H1 (cell line): Measurements from ENCODE around the gene EDN1. TPM values are rescaled to one million over a fixed set of nuclear protein-coding genes. Genes with fewer than 3 reads are reported as not detected.

Source experiments
- CTCF ChIA-PET: fragments of 300-600 bp; sonication (Branson Sonifier 250); formaldehyde crosslinking; loops from one replicate; lab custom pipeline; 2021; ENCODE audit not compliant: partially characterized antibody; lab: Charles Lee
- POLR2A ChIA-PET: fragments of 300-600 bp; sonication (Branson Sonifier 250); formaldehyde crosslinking; loops from one replicate; lab custom pipeline; 2021; ENCODE audit warnings: inconsistent platforms; ENCODE audit not compliant: partially characterized antibody; lab: Charles Lee
- DNase-seq, 2 experiments: peaks; one replicate each; pipeline versions ENCODE4 v3.0.0 to v3.0.0-alpha.2; 2010 to 2022; ENCODE audit warnings: low spot score in 2 of 2, low read depth in 1 of 2, mixed read lengths in 1 of 2
- FAIRE-seq: peaks from 2 replicates; lab custom pipeline; 2011; peaks lifted over from hg19 to GRCh38; lab: Jason Lieb, UNC
- H2AFZ ChIP-seq: 2 replicates; pipeline ENCODE4 v1.8.1; 2012; ENCODE audit warnings: low read length, inconsistent platforms
- H2AK5ac ChIP-seq: 2 replicates; pipeline ENCODE4 v1.6.1; 2013; ENCODE audit warnings: low read depth, low read length
- H2BK120ac ChIP-seq: replicated peaks from 2 replicates; pipeline ENCODE3; 2013; ENCODE audit warnings: low read depth, low read length, inconsistent platforms
- H2BK12ac ChIP-seq: 2 replicates; pipeline ENCODE4 v1.6.1; 2013; ENCODE audit warnings: low read depth, low read length
- H2BK15ac ChIP-seq: 2 replicates; pipeline ENCODE4 v1.6.1; 2013; ENCODE audit warnings: low read length
- H2BK20ac ChIP-seq: 2 replicates; pipeline ENCODE4 v1.6.1; 2013; ENCODE audit warnings: low read length
- H2BK5ac ChIP-seq: 2 replicates; pipeline ENCODE4 v1.6.1; 2013; ENCODE audit warnings: low read depth, low read length
- H3K14ac ChIP-seq: 2 replicates; pipeline ENCODE4 v1.6.1; 2013; ENCODE audit warnings: inconsistent platforms; ENCODE audit not compliant: insufficient read length
- H3K18ac ChIP-seq: 2 replicates; pipeline ENCODE4 v1.6.1; 2013; ENCODE audit warnings: low read length; ENCODE audit errors: extremely low read depth
- H3K23ac ChIP-seq: 2 replicates; pipeline ENCODE4 v1.6.1; 2013; ENCODE audit warnings: inconsistent platforms; ENCODE audit not compliant: insufficient read length
- H3K23me2 ChIP-seq: 2 replicates; pipeline ENCODE4 v1.6.1; 2013; ENCODE audit warnings: low read depth, low read length
- H3K27ac ChIP-seq: 2 replicates; pipeline ENCODE4 v1.6.1; 2011; ENCODE audit warnings: low read depth, low read length, inconsistent platforms
- H3K27me3 ChIP-seq, 4 experiments: replicated peaks in 1 of 4; 1 replicate in 1 of 4; 2 replicates in 3 of 4; pipeline versions ENCODE4 v1.6.1 to v1.8.1; 2011 to 2013; ENCODE audit warnings: low read length in 3 of 4, mild to moderate bottlenecking in 3 of 4, inconsistent platforms in 2 of 4, mixed read lengths in 2 of 4, moderate library complexity in 1 of 4; ENCODE audit not compliant: control insufficient read depth in 3 of 4, insufficient read depth in 3 of 4; ENCODE audit errors: extremely low read depth in 1 of 4
- H3K36me3 ChIP-seq, 4 experiments: 2 replicates each; pipeline versions ENCODE4 v1.6.1 to v1.8.1; 2011 to 2013; ENCODE audit warnings: mild to moderate bottlenecking in 4 of 4, low read length in 3 of 4, moderate library complexity in 2 of 4, control low read depth in 1 of 4, inconsistent platforms in 1 of 4; ENCODE audit not compliant: insufficient read depth in 4 of 4, control insufficient read depth in 2 of 4
- H3K4ac ChIP-seq: replicated peaks from 2 replicates; pipeline ENCODE3; 2013; ENCODE audit warnings: low read length, low read depth, mixed read lengths, inconsistent platforms; ENCODE audit not compliant: insufficient read length
- H3K4me1 ChIP-seq, 4 experiments: replicated peaks in 1 of 4; 1 replicate in 1 of 4; 2 replicates in 3 of 4; pipeline versions ENCODE4 v1.6.1 to v1.8.1; 2011 to 2013; ENCODE audit warnings: low read length in 3 of 4, inconsistent platforms in 2 of 4, mixed read lengths in 1 of 4; ENCODE audit not compliant: insufficient read depth in 4 of 4, control insufficient read depth in 3 of 4
- H3K4me2 ChIP-seq, 2 experiments: 2 replicates each; pipeline versions ENCODE4 v1.6.1 to v1.8.1; 2011 to 2013; ENCODE audit warnings: low read depth in 2 of 2, low read length in 2 of 2, control low read depth in 1 of 2, inconsistent platforms in 1 of 2, mild to moderate bottlenecking in 1 of 2; ENCODE audit not compliant: insufficient read depth in 1 of 2
- H3K4me3 ChIP-seq, 4 experiments: fragments of 200-600, 300-600 bp in 1 of 4; sonication (generic), shearing (Covaris generic), sonication (Bioruptor Twin) in 1 of 4; 2 replicates each; pipeline versions ENCODE4 v1.5.1 to v1.8.1; 2011 to 2016; ENCODE audit warnings: low read length in 4 of 4, low read depth in 3 of 4, control low read depth in 2 of 4, inconsistent platforms in 2 of 4, mild to moderate bottlenecking in 2 of 4, mixed read lengths in 1 of 4, moderate library complexity in 1 of 4; ENCODE audit not compliant: insufficient read depth in 2 of 4; ENCODE audit errors: extremely low read depth in 1 of 4
- H3K56ac ChIP-seq: replicated peaks from 2 replicates; pipeline ENCODE3; 2013; ENCODE audit warnings: low read depth, mild to moderate bottlenecking, mixed read lengths, low read length, inconsistent platforms; ENCODE audit not compliant: insufficient read length
- H3K79me1 ChIP-seq: 2 replicates; pipeline ENCODE4 v1.6.1; 2013; ENCODE audit warnings: low read depth, low read length, control low read depth
- H3K79me2 ChIP-seq, 2 experiments: 2 replicates each; pipeline versions ENCODE4 v1.6.1 to v1.8.1; 2012 to 2013; ENCODE audit warnings: low read length in 2 of 2, mild to moderate bottlenecking in 2 of 2, inconsistent platforms in 1 of 2; ENCODE audit not compliant: insufficient read depth in 2 of 2, control insufficient read depth in 1 of 2
- H3K9ac ChIP-seq, 4 experiments: replicated peaks in 1 of 4; 1 replicate in 1 of 4; 2 replicates in 3 of 4; pipeline versions ENCODE4 v1.6.1 to v1.8.1; 2011 to 2013; ENCODE audit warnings: low read depth in 3 of 4, low read length in 3 of 4, control low read depth in 2 of 4, mild to moderate bottlenecking in 2 of 4, moderate library complexity in 2 of 4, inconsistent platforms in 1 of 4; ENCODE audit errors: extremely low read depth in 1 of 4
- H3K9me3 ChIP-seq, 2 experiments: 2 replicates each; pipeline versions ENCODE4 v1.6.1 to v1.8.1; 2012 to 2013; ENCODE audit warnings: mild to moderate bottlenecking in 2 of 2, moderate library complexity in 2 of 2, control low read depth in 1 of 2, inconsistent platforms in 1 of 2, low read depth in 1 of 2, low read length in 1 of 2, mixed read lengths in 1 of 2; ENCODE audit not compliant: insufficient read depth in 2 of 2
- H4K20me1 ChIP-seq, 2 experiments: replicated peaks in 1 of 2; 2 replicates each; pipeline versions ENCODE3 to v1.8.1; 2011 to 2013; ENCODE audit warnings: inconsistent platforms in 2 of 2, low read length in 2 of 2, mild to moderate bottlenecking in 1 of 2; ENCODE audit not compliant: insufficient read depth in 2 of 2, control insufficient read depth in 1 of 2
- H4K5ac ChIP-seq: 2 replicates; pipeline ENCODE4 v1.6.1; 2013; ENCODE audit warnings: low read length, low read depth, mixed read lengths, inconsistent platforms; ENCODE audit not compliant: insufficient read length
- H4K8ac ChIP-seq: 2 replicates; pipeline ENCODE4 v1.8.0; 2013; ENCODE audit warnings: mild to moderate bottlenecking, moderate library complexity, low read length, inconsistent platforms; ENCODE audit not compliant: insufficient read depth; ENCODE audit errors: extremely low read depth
- H4K91ac ChIP-seq: replicated peaks from 2 replicates; pipeline ENCODE3; 2013; ENCODE audit warnings: low read length, mixed read lengths, inconsistent platforms; ENCODE audit not compliant: insufficient read length
- CREB1 ChIP-seq: IDR thresholded peaks from 2 replicates; pipeline ENCODE4 v1.6.1; 2012; ENCODE audit warnings: inconsistent platforms
- RFX5 ChIP-seq: IDR thresholded peaks from 2 replicates; pipeline ENCODE4 v1.6.1; 2011; ENCODE audit warnings: low read depth, low read length, improper control_type of control experiment, borderline replicate concordance
- WGBS, 2 experiments: shearing (Covaris generic) in 1 of 2; methylation state at CpG; one replicate each; pipeline versions ENCODE4 v1.1.6 to v1.1.7; 2013 to 2015; ENCODE audit warnings: low lambda C conversion rate in 2 of 2, mixed read lengths in 2 of 2, inconsistent platforms in 1 of 2, low coverage in 1 of 2, missing lambda C conversion rate in 1 of 2; ENCODE audit not compliant: insufficient replicate concordance in 2 of 2, insufficient coverage in 1 of 2, insufficient read length in 1 of 2; ENCODE audit errors: extremely low coverage in 1 of 2, missing lambda C conversion rate in 1 of 2; 5-methylcytosine and 5-hydroxymethylcytosine counted together
- polyA plus RNA-seq, 7 experiments: library from polyadenylated mRNA; depleted of rRNA in 3 of 7; stranded (reverse) in 5 of 7; unstranded in 2 of 7; fragments of >200 nt in 5 of 7; fragments of 200-250 nt in 2 of 7; gene quantifications; 1 replicate in 5 of 7; 2 replicates in 1 of 7; 4 replicates in 1 of 7; pipeline versions ENCODE4 v1.2.1 to v1.2.3, GENCODE V29; 2011 to 2013; ENCODE audit warnings: missing spikeins in 2 of 7, mixed read lengths in 2 of 7
- total RNA-seq: library from RNA; stranded (reverse); fragmentation: NEBNext Ultra II Directional; extraction: Animal tissue kit (Norgen Biotek cat#: 25700); gene quantifications from 2 replicates; pipeline ENCODE4 v1.2.1, GENCODE V29; 2021

The EDN1 gene
- total and polyA plus RNA-seq, 2 of the 8 experiments (the other 6 are each of a cell fraction or from before 2014, with no cell fraction given), result 0.23 to 1.1 TPM

DNA sequence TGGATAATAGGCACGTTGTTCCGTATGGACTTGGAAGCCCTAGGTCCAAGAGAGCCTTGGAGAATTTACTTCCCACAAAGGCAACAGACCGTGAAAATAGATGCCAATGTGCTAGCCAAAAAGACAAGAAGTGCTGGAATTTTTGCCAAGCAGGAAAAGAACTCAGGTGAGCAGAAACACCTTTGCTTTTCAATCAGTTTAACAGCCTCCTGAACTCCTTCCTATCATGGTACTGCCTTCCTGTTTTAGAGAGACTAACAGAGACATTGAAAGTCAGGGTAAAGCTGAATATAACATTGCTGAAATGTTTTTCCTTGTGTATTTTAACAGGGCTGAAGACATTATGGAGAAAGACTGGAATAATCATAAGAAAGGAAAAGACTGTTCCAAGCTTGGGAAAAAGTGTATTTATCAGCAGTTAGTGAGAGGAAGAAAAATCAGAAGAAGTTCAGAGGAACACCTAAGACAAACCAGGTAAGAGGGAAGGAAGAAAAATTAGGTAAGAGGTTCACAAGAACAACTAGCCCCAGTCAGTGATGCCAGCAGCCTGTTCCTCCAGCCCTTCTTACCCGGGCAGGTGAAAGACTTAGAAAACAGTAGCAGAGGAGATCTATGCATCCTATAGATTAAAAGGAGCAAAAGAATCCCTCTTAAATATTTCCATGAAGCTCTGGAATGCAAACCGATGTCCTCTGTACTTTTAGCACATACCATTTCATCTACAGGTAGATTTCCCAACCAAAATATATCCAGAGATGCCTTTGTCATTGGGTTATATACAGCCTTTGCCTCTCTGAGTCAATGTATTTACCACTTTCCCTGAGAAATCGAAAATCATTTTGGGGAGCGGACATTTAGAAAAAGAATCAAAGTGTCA is 4.0 kb downstream of the EDN1 start:
- Histone ChIP-seq H3K4me1 (peaks cover 9 to 16% (median 13%) of the 10 kb centered on the region in 4 experiments; a peak in 6 of 7 replicates), H4K5ac (no peak overlapping the region), H3K9me3 (no peaks in the 10 kb centered on the region), H3K4ac (no peak overlapping the region), H2AK5ac (no peak overlapping the region), H2BK20ac (no peak overlapping the region), H3K23ac (no peak overlapping the region), H3K9ac (no peak overlapping the region), H2AFZ (no peak overlapping the region), H2BK15ac (no peak overlapping the region), H3K56ac (no peak overlapping the region), H3K79me2 (no peaks in the 10 kb centered on the region), H3K23me2 (peaks cover 3% of the 10 kb centered on the region; the same call in 1 of the 2 replicates), H3K79me1 (no peaks in the 10 kb centered on the region), H3K4me2 (no peak overlapping the region), H2BK120ac (no peak overlapping the region), H3K18ac (no peak overlapping the region), H2BK5ac (no peak overlapping the region), H3K27ac (no peak overlapping the region), H4K8ac (no peak overlapping the region), H4K20me1 (no peaks in the 10 kb centered on the region), H4K91ac (no peak overlapping the region), H3K14ac (no peak overlapping the region), H2BK12ac (no peak overlapping the region), H3K36me3 (peaks cover 0 to 8% (median 0%) of the 10 kb centered on the region in 4 experiments; a peak in 1 of 8 replicates), H3K4me3 (no peak overlapping the region), H3K27me3 (peaks cover 0 to 10% (median 2%) of the 10 kb centered on the region in 4 experiments; a peak in 4 of 7 replicates)
- ChIA-PET POLR2A (no interaction called here), CTCF (interaction anchor here (0.6 to 6.8 kb wide), 4 partner anchors 188 to 311 kb away, joined by 3 to 103 read pairs (median 5); no protein-coding TSS in a partner anchor)
- DNase-seq (no peak), FAIRE-seq (no peak)
- TF ChIP-seq RFX5 (no peak), CREB1 (no peak)
- 90% methylated on average over 7 of the region's 7 CpGs; no CpG with 5 or more reads in 1 of the 2 experiments for WGBS, 2 experiments
